ENCODE measurements around the gene FAM135A. TPM values are rescaled to one million over a fixed set of nuclear protein-coding genes. Genes with fewer than 3 reads are reported as not detected.
"Not testable (repeated sequence)": the region's sequence is repeated elsewhere in the genome, so short reads cannot be mapped to it uniquely, and the experiment has no call there.

The FAM135A gene
- total and polyA plus RNA-seq, 10 of the 15 experiments (the other 5 are each of a cell fraction or from before 2014, with no cell fraction given) = 3.9 to 24.5 (median 13.7) TPM

DNA sequence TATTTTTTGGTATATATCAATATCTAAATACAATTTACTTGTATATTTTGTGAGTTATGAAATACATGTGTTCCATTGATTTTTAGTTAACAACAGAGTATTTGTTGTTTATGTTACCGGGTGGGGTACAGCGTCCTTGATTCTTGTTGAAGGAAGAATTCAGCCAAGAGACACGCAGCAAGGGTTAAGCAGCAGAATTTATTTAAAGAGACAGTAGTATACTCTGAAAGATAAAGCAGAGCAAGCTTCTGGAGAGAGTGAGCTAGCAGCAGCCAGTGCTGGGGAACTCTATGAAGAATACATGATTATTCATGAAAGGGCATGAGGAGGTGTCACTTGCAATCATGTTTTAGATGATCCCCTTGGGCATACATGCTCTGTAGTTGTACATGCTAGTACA is 76.1 kb downstream of the FAM135A start:
- CTCF ChIA-PET = interaction anchor here (0.8 to 1.6 kb wide), 3 partner anchors 12 to 23 kb away, joined by 3 to 4 read pairs (median 3); no protein-coding TSS in a partner anchor
- H3K4me3 ChIP-seq = no peak overlapping the region
- intact Hi-C loops (cut with micrococcal nuclease; ENCODE audit: unreplicated experiment) = no loop called here
- H3K36me3 ChIP-seq (ENCODE audit: control insufficient read depth in 2 of 2, insufficient read depth in 2 of 2, low read length in 1 of 2) = no peaks in the 10 kb centered on the region; a peak in 1 of 4 replicates
- no peaks in the 10 kb centered on the region for H3K27me3 ChIP-seq (replicated peaks in 1 of 2; ENCODE audit: control insufficient read depth in 2 of 2, insufficient read depth in 2 of 2, low read length in 1 of 2)
- H3K9ac ChIP-seq (ENCODE audit: control insufficient read depth, insufficient read depth, low read length) = no peak overlapping the region
- no peaks in the 10 kb centered on the region for H3K79me2 ChIP-seq (ENCODE audit: control insufficient read depth, insufficient read depth, low read length)
- in situ Hi-C loops (cut with MboI) = no loop called here
- no peak overlapping the region for H3K4me2 ChIP-seq (ENCODE audit: control insufficient read depth, insufficient read depth)
- no TSS peak for BruUV-seq (replicated peaks)
- 69% methylated on average over 3 of the region's 3 CpGs for WGBS (ENCODE audit: insufficient coverage, insufficient replicate concordance, low lambda C conversion rate, missing lambda C conversion rate)
- RAD21 ChIA-PET (ENCODE audit: unreplicated experiment) = no interaction called here
- no peaks in the 10 kb centered on the region for H4K20me1 ChIP-seq (ENCODE audit: control insufficient read depth, insufficient read depth)
- H3K27ac ChIP-seq (ENCODE audit: control insufficient read depth, insufficient read depth) = no peak overlapping the region
- no peak for ATAC-seq
- H3K9me3 ChIP-seq (replicated peaks; ENCODE audit: control insufficient read depth, insufficient read depth, low read length) = no peaks in the 10 kb centered on the region
- no peak overlapping the region for H2AFZ ChIP-seq (ENCODE audit: control insufficient read depth, low read depth, low read length)
- no peak for DNase-seq (ENCODE audit: low read depth, low spot score)
- no peaks in the 10 kb centered on the region for H3K4me1 ChIP-seq (ENCODE audit: control insufficient read depth, insufficient read depth, low read length)
- no peak for FAIRE-seq
- TF ChIP-seq DPF2 (IDR thresholded peaks at IDR 0.05) (no peak), ESRRA (IDR thresholded peaks at IDR 0.05; ENCODE audit: low read length) (no peak), SUPT20H (IDR thresholded peaks at IDR 0.05; ENCODE audit: borderline replicate concordance, control insufficient read depth, low read depth, low read length) (no peak), HCFC1 (IDR thresholded peaks at IDR 0.05; ENCODE audit: low read length) (no peak), FOXK2 (IDR thresholded peaks at IDR 0.05) (no peak), STAT3 (IDR thresholded peaks at IDR 0.05; ENCODE audit: low read depth, low read length) (no peak), PAX5 (IDR thresholded peaks at IDR 0.05; ENCODE audit: borderline replicate concordance, low read depth, low read length) (no peak), NFIC (IDR thresholded peaks at IDR 0.05; ENCODE audit: low read depth, low read length) (no peak)
- POLR2A ChIA-PET = no interaction called here
- SMC1A ChIA-PET (ENCODE audit: uncharacterized antibody, unreplicated experiment) = no interaction called here

DNA sequence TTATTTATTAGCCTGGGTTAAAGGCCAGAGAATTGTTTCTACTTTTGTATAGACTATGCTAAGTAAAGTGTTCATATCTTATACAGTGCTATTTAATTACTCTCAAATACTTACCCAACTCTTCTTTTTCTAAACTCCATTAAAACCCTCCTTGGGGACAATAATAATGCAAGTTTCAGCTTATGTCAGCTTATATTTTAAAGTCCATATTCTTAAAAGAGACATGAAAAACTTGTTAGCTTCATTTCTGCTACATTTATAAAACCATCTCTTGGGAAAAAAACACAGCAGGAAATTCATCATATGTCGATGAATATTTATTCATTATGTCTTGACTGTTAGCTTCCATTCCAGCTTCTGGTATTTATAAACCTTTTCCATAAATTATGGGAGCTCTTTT is 81.5 kb downstream of the FAM135A start:
- Histone ChIP-seq H3K79me2 (ENCODE audit: control insufficient read depth, insufficient read depth, low read length) (no peaks in the 10 kb centered on the region), H3K9ac (ENCODE audit: control insufficient read depth, insufficient read depth, low read length) (no peak overlapping the region), H3K36me3 (ENCODE audit: control insufficient read depth in 2 of 2, insufficient read depth in 2 of 2, low read length in 1 of 2) (no peaks in the 10 kb centered on the region; a peak in 1 of 4 replicates), H4K20me1 (ENCODE audit: control insufficient read depth, insufficient read depth) (no peaks in the 10 kb centered on the region), H3K4me3 (no peak overlapping the region), H3K27ac (ENCODE audit: control insufficient read depth, insufficient read depth) (no peak overlapping the region), H3K4me2 (ENCODE audit: control insufficient read depth, insufficient read depth) (no peak overlapping the region), H3K4me1 (ENCODE audit: control insufficient read depth, insufficient read depth, low read length) (no peaks in the 10 kb centered on the region), H2AFZ (ENCODE audit: control insufficient read depth, low read depth, low read length) (no peak overlapping the region), H3K9me3 (replicated peaks; ENCODE audit: control insufficient read depth, insufficient read depth, low read length) (no peaks in the 10 kb centered on the region), H3K27me3 (replicated peaks in 1 of 2; ENCODE audit: control insufficient read depth in 2 of 2, insufficient read depth in 2 of 2, low read length in 1 of 2) (no peaks in the 10 kb centered on the region)
- ATAC-seq (no peak), FAIRE-seq (no peak), DNase-seq (ENCODE audit: low read depth, low spot score) (no peak)
- ChIA-PET SMC1A (ENCODE audit: uncharacterized antibody, unreplicated experiment) (no interaction called here), POLR2A (no interaction called here), RAD21 (ENCODE audit: unreplicated experiment) (no interaction called here), CTCF (interaction anchor here (1.3 kb wide), 1 partner anchor 13 kb away, joined by 5 read pairs; no protein-coding TSS in a partner anchor)
- intact Hi-C loops (cut with micrococcal nuclease; ENCODE audit: unreplicated experiment) (no loop called here), in situ Hi-C loops (cut with MboI) (no loop called here)
- BruUV-seq (replicated peaks) = no TSS peak
- TF ChIP-seq CHD1 (IDR thresholded peaks at IDR 0.05; ENCODE audit: low read depth, low read length) (no peak), ZSCAN29 (IDR thresholded peaks at IDR 0.05) (no peak)
- 100% methylated on average over 1 of the region's 1 CpG for WGBS (ENCODE audit: insufficient coverage, insufficient replicate concordance, low lambda C conversion rate, missing lambda C conversion rate)

- FAIRE-seq; H4K20me1 ChIP-seq (ENCODE audit: control insufficient read depth, insufficient read depth); H3K4me3 ChIP-seq; SMC1A ChIA-PET (ENCODE audit: uncharacterized antibody, unreplicated experiment); H3K79me2 ChIP-seq (ENCODE audit: control insufficient read depth, insufficient read depth, low read length); POLR2A ChIA-PET; BruUV-seq (replicated peaks); H2AFZ ChIP-seq (ENCODE audit: control insufficient read depth, low read depth, low read length); ATAC-seq; RAD21 ChIA-PET (ENCODE audit: unreplicated experiment); H3K9ac ChIP-seq (ENCODE audit: control insufficient read depth, insufficient read depth, low read length); H3K36me3 ChIP-seq (ENCODE audit: control insufficient read depth in 2 of 2, insufficient read depth in 2 of 2, low read length in 1 of 2); DNase-seq (ENCODE audit: low read depth, low spot score); intact Hi-C loops (cut with micrococcal nuclease; ENCODE audit: unreplicated experiment); H3K4me1 ChIP-seq (ENCODE audit: control insufficient read depth, insufficient read depth, low read length); H3K4me2 ChIP-seq (ENCODE audit: control insufficient read depth, insufficient read depth); H3K27ac ChIP-seq (ENCODE audit: control insufficient read depth, insufficient read depth); H3K27me3 ChIP-seq (replicated peaks in 1 of 2; ENCODE audit: control insufficient read depth in 2 of 2, insufficient read depth in 2 of 2, low read length in 1 of 2); in situ Hi-C loops (cut with MboI); H3K9me3 ChIP-seq (replicated peaks; ENCODE audit: control insufficient read depth, insufficient read depth, low read length): not testable (repeated sequence)
- WGBS (ENCODE audit: insufficient coverage, insufficient replicate concordance, low lambda C conversion rate, missing lambda C conversion rate) = 95% methylated on average over 3 of the region's 3 CpGs
- CTCF ChIA-PET = interaction anchor here (1.3 kb wide), 1 partner anchor 12 kb away, joined by 5 read pairs; no protein-coding TSS in a partner anchor
These were observed 82.5 kb downstream of the FAM135A start for GRCh38 chr6:70495790-70496189.

All from GM12878 (cell line).